Activated T-cell treated with anti-CD3 and anti-CD28 coated beads, Interleukin-2, amount 50 U/mL, for 4 hours (primary cell): ENCODE results near the gene RRP12. TPM values are rescaled to one million over a fixed set of nuclear protein-coding genes. Genes with fewer than 3 reads are reported as not detected.
"Not testable (repeated sequence)": the region's sequence is repeated elsewhere in the genome, so short reads cannot be mapped to it uniquely, and the experiment has no call there.

ENCODE experiments used
- ATAC-seq, 2 donors: fragments of 200-7000 bp; cut with Tn5 transposase; one replicate each; pipeline ENCODE4 v1.10.0; 2021
- DNase-seq: peaks from one replicate; pipeline ENCODE4 v3.0.0-alpha.2; 2020
- H3K27me3 Mint-ChIP-seq: one replicate; pipeline ENCODE4 v1.8.0; 2021; ENCODE audit warnings: low read depth, mixed read lengths
- H3K36me3 Mint-ChIP-seq: one replicate; pipeline ENCODE4 v1.8.0; 2022; ENCODE audit warnings: mixed read lengths; ENCODE audit not compliant: insufficient read depth
- H3K4me1 Mint-ChIP-seq: one replicate; pipeline ENCODE4 v1.8.0; 2021; ENCODE audit warnings: low read depth, mixed read lengths
- H3K4me3 Mint-ChIP-seq: one replicate; pipeline ENCODE4 v1.8.0; 2021; ENCODE audit warnings: mild to moderate bottlenecking, moderate library complexity, mixed read lengths
- H3K9me3 Mint-ChIP-seq: one replicate; pipeline ENCODE4 v1.8.0; 2021; ENCODE audit warnings: mixed read lengths
- total RNA-seq, 3 donors: library from RNA; stranded (reverse); gene quantifications; one replicate each; pipeline ENCODE4 v1.2.1, GENCODE V29; 2021

The RRP12 gene
- total RNA-seq, 3 donors from 2014 or later, result 218 to 222 (median 218) TPM

DNA sequence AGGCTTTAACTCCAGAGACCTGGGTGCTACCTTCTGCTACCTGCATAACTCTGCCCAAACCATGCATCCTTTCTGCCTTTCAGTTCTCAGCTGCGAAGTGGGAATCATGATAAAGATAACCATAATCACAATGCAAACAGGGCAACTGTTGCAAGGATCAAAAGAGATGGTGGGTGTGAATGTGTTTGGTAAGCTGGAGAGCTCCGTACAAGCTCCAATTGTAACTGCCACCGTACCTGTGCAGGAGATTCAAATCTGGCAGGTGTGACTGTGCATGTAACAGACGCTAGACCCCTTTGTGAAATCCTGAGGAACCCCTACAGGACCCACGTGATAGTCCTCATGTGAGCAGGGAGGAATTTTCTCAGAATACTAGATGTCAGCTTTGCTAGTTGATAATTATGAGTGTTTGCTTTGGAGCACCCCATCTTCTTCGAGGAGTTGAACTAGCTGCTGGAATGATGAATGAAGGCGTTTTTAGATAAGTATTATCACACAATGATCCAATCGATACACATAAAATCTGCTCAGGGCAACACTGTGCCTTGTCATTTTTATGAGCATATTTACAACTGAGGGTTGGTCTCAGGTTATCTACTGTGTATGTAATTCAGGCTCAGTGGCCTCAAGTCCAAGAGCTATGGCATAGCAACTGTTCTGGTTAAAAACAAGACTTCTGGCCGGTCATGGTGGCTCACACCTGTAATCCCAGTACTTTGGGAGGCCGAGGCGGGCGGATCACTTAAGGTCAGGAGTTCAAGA is 51.2 kb downstream of the RRP12 start:
- H3K4me1 Mint-ChIP-seq, result no peaks in the 10 kb centered on the region
- H3K9me3 Mint-ChIP-seq, result no peaks in the 10 kb centered on the region
- H3K36me3 Mint-ChIP-seq, result peaks cover 7% of the 10 kb centered on the region
- H3K4me3 Mint-ChIP-seq, result no peak overlapping the region
- no peaks in the 10 kb centered on the region for H3K27me3 Mint-ChIP-seq
- DNase-seq, result no peak
- no peak for ATAC-seq

DNA sequence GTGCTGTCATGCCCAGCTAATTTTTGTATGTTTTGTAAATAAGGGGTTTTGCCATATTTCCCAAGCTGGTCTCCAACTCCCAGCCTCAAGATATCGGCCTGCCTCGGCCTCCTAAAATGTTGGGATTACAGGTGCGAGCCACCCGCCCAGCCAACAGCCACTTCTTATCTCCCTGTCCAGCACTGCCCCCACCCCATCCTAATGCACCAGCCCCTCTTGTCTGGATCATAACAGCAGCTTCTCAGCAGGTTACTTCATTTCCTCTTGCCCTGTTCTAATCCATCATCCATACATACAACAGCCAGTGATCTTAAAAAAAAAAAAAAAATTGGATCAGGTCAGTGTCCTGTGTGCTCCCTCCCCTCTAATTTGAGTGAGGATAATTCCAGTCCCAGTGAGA is 53.8 kb downstream of the RRP12 start:
- Mint-ChIP-seq H3K9me3 (no peaks in the 10 kb centered on the region), H3K36me3 (peaks cover 7% of the 10 kb centered on the region), H3K4me1 (no peaks in the 10 kb centered on the region), H3K4me3 (no peak overlapping the region), H3K27me3 (peaks cover 7% of the 10 kb centered on the region)
- ATAC-seq (no peak), DNase-seq (no peak)

DNA sequence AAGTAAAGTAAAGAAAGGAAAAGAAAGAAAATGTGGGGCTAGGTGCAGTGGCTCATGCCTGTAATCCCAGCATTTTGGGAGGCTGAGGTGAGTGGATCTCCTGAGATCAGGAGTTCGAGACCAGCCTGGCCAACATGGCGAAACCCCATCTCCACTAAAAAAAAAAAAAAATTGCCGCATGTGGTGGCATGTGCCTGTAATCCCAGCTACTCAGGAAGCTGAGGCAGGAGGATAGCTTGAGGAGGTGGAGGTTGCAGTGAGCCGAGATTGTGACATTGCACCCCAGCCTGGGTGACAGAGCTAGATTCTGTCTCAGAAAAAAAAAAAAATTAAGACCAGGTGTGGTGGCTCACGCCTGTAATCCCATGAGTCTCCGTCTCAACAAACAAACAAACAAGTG is 57.5 kb downstream of the RRP12 start:
- not testable (repeated sequence) for H3K36me3 Mint-ChIP-seq, ATAC-seq, H3K27me3 Mint-ChIP-seq, H3K4me3 Mint-ChIP-seq, H3K9me3 Mint-ChIP-seq, DNase-seq, H3K4me1 Mint-ChIP-seq

DNA sequence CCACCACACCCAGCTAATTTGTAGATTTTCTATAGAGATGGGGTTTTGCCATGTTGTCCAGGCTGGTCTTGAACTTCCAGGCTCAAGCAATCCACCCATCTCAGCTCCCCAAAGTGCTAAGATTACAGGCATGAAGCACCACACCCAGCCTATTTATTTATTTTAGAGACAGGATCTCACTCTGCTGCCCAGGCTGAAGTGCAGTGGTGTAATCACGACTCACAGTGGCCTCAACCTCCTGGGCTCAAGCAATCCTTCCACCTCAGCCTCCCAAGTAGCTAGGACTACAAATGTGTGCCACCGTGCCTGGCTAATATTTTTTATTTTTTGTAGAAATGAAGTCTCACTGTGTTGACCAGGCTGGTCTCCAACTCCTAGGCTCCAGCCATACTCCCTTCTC is 59.7 kb downstream of the RRP12 start:
- H3K27me3 Mint-ChIP-seq, result peaks cover 7% of the 10 kb centered on the region
- H3K36me3 Mint-ChIP-seq, result no peaks in the 10 kb centered on the region
- no peaks in the 10 kb centered on the region for H3K4me1 Mint-ChIP-seq
- DNase-seq (no peak), ATAC-seq (no peak)
- H3K4me3 Mint-ChIP-seq, result no peak overlapping the region
- H3K9me3 Mint-ChIP-seq, result no peaks in the 10 kb centered on the region

DNA sequence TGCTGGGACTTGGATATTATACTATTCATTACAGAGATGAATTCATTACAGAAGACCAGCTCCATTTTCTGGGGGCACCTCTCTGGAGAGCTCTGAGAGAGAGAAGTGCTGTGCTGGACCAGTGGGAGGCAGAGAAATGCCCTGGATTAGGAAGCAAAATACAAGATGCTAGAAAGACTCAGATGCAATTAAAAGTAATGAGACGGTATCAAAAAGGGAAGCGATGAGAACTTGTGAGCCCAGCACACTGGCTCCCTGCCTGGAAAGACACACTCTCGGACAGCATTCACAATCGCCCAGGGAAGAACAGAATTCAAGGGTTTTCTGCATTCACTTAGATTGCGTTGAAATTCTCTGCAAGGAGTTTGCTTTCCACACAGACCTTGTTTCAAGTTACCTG is 63.1 kb downstream of the RRP12 start:
- Mint-ChIP-seq H3K27me3 (peaks cover 4% of the 10 kb centered on the region), H3K36me3 (peaks cover 3% of the 10 kb centered on the region), H3K9me3 (no peaks in the 10 kb centered on the region), H3K4me1 (peaks cover 10% of the 10 kb centered on the region), H3K4me3 (no peak overlapping the region)
- no peak for DNase-seq
- ATAC-seq, result no peak

DNA sequence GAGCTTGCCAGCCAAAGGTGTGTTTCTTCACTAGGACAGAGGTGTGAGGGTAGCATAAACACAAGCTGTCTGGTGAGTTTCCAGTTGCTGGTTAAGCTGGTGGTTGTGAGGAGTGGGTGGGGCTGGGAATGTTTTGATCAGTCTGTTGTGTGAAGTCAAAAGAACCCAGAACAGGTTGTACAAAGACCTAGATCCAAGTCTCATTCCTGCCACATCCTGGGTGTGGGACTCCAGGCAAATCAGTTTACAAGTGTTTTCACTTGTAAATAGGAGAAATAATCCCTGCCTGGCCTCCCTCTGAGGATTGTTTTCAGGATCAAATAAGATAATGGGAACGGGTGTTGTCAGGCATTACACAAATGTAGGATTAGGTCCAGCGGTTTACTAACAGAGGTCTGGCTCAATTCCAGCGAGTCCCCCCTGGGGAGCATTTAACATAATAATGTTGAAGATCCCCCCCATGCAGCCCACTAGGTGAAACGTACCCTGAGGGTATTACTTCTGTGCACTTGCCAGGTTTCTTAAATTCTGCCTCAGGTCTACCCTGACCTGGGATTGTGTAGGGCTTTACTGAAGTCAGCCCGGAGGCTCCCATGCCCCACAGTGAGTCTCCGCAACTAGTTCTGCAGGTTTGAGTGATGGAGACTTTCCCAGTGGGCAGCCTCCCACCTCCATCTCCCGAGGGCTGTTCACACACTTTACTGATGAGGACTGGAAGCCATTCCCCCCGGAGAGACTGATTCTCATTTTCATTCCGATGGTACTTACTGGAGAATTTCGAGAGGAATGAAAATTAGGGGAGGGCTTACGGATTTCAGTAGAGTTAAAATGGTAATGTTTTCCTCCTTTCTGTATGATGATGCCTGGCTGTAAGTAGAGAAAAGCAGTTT is 64.0 kb downstream of the RRP12 start:
- ATAC-seq (no peak), DNase-seq (no peak)
- H3K36me3 Mint-ChIP-seq, result peaks cover 3% of the 10 kb centered on the region
- peaks cover 19% of the 10 kb centered on the region for H3K4me1 Mint-ChIP-seq
- no peaks in the 10 kb centered on the region for H3K9me3 Mint-ChIP-seq
- no peaks in the 10 kb centered on the region for H3K27me3 Mint-ChIP-seq
- no peak overlapping the region for H3K4me3 Mint-ChIP-seq

DNA sequence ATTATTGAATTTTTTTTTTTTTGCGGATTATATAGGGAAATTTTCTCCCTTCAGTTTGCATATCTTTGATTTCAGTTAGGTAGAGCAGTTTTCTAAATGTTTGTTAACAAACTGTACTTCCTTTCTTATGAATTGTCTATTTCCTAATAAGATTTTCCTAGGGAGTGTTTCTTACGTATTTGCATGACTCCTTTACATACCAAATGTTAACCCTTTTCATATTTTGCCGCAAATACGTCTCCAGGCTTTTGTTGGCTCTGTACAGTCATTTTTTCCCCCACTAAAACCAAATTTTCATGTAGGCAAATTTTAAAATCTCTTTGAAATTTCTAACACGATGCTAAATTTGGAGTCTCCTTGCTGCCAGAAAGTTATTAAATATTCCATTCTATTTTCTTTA is 64.7 kb downstream of the RRP12 start:
- Mint-ChIP-seq H3K9me3 (no peaks in the 10 kb centered on the region), H3K27me3 (no peaks in the 10 kb centered on the region), H3K4me3 (no peak overlapping the region), H3K36me3 (peaks cover 3% of the 10 kb centered on the region), H3K4me1 (peaks cover 24% of the 10 kb centered on the region)
- DNase-seq (no peak), ATAC-seq (no peak)

DNA sequence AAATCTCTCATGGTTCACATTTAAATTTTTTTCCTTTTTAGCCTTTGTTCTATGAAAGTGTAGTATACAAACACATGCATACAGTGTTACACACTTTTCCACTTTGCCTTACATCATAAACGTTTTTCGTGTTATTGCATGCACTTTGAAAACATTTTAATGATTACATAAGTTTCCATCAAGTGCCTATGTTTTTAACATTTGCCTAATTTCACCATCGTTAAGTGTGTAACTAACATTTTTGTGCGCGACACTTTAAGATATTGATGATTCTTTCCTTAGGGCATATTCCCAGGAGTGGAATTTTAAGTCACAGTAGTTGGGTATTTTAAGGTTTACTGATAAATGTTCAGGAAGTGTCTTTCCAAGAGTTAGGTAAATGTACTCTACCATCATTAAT is 65.1 kb downstream of the RRP12 start:
- ATAC-seq (no peak), DNase-seq (no peak)
- Mint-ChIP-seq H3K27me3 (no peaks in the 10 kb centered on the region), H3K36me3 (peaks cover 6% of the 10 kb centered on the region), H3K4me1 (peaks cover 28% of the 10 kb centered on the region), H3K9me3 (no peaks in the 10 kb centered on the region), H3K4me3 (peak overlapping the region; percentile 61)

DNA sequence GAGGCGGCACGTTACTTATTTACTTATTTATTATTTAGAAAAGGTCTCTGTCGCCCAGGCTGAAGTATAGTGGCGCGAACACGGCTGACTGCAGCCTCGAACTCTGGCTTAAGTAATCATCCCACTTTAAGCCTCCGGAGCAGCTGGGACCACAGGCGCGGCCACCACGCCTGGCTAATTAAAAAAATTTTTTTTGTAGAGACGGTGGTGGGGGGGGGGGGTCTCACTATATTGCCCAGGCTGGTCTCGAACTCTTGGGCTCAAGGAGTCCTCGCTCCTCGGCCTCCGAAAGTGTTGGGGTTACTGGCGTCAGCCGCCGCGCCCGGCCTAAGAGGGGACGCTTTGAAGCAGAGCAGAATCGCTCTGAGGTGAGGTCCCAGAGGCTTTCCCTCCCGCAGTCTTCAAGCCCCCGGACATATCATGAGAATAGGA is 65.9 kb downstream of the RRP12 start:
- Mint-ChIP-seq H3K36me3 (peaks cover 6% of the 10 kb centered on the region), H3K9me3 (no peaks in the 10 kb centered on the region), H3K4me3 (peak overlapping the region; percentile 61), H3K27me3 (no peaks in the 10 kb centered on the region), H3K4me1 (peaks cover 33% of the 10 kb centered on the region)
- ATAC-seq (no peak), DNase-seq (no peak)

DNA sequence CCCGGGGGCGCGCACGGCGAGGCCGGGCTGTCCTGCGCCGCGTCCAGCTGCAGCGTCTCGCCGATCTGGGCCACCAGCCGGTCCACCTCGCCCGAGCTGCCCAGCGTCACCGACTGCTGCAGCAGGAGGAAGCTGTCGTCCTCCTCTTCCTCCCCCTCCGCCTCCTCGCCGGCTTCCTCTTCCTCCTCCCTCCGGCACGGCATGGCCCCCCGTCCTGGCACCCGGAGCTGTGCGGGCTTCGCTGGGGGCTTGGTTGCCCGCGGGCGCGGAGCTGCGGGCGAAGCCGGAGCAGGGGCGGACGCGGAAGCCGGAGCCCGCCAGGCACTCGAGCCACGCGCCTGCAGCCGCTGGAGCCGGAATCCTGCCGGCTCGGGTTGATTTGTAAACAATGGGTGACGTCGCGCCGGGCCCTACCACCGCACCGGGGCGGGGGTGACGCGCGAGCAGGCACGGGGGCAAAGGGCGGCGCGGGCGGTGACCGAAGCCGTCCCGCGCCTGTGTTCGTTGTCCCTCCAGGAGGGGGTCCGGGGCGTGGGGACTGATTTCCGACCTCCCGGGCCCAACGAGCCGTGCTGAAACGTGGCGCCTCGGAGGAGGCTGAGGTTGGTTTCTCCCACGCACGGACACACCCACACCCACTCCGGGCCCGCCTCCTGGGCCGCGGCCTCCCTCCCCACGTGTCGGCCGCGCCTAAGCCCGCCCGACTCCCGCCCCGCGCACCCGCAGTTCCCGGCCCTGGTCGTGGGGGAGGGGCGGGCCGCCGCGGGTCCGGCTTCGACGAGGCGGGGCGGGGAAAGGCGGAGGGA is 66.6 kb downstream of the RRP12 start, which contains the start of gene FRAT2:
FRAT2 (minus strand) TSS at position 360 of the 806 bp plus-strand sequence; CDS start at position 203, 157 bp downstream.
- peak; percentile 83 for DNase-seq
- Mint-ChIP-seq H3K27me3 (no peaks in the 10 kb centered on the region), H3K9me3 (no peaks in the 10 kb centered on the region), H3K4me3 (peak within 1 kb of the TSS; percentile 89), H3K36me3 (peaks cover 8% of the 10 kb centered on the region), H3K4me1 (peaks cover 37% of the 10 kb centered on the region)
- ATAC-seq, result peak; percentile 80 to 82

DNA sequence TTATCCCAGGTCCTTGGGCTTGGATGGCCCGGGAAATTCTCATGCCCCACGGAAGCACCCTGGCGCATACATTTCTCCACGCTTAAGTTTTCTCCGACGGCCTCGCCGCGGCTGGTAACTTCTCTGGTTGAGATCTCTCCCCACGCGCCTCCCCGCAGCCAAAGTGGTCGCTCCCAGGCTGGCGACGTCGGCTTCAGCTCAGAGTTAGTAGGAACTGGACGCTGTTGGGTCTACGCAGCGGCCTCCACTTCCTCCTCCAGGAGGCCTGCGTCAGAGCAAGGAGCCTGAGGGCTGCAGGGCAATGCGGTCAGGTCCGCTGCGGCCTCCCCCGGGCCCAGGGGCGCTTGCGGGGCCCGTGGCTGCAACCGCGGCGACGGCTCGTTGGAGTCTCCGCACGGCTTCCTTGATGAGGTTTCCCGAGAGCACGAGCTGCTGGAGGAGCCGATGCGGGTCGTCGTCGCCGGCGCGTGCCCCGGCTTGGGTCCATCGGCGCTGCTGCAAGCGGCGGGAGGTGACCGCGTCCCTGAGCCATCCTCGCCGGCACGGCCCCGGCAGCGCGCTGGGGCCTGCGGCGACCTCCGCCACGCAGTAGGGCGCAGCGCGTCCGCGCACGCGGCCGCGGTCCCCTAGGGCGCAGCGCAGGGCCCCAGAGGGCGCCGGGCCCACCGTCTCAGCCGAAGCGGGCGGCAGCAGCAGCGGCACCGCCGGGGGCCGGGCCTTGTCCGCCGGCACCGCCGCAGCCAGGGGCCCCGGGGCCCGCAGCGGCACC is 67.4 kb downstream of the RRP12 start:
- H3K27me3 Mint-ChIP-seq, result no peaks in the 10 kb centered on the region
- H3K4me1 Mint-ChIP-seq, result peaks cover 43% of the 10 kb centered on the region
- no peaks in the 10 kb centered on the region for H3K9me3 Mint-ChIP-seq
- peaks cover 11% of the 10 kb centered on the region for H3K36me3 Mint-ChIP-seq
- DNase-seq (peak; percentile 10), ATAC-seq (peak; percentile 39 to 47)
- peak overlapping the region; percentile 89 for H3K4me3 Mint-ChIP-seq

DNA sequence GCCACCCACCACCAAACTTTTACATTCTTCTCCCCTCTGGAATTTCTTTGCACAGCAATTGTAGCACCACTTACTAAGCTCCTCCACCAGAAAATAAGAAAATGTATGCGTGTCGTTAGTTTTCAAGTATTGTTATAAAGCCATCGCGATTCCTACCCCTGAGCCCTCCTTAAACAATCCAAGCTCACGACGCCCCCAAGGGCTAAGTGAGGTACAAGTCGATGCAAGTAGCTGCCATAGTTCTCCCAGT is 67.9 kb downstream of the RRP12 start:
- peak in 1 of 2 donors; percentile 3 for ATAC-seq

DNA sequence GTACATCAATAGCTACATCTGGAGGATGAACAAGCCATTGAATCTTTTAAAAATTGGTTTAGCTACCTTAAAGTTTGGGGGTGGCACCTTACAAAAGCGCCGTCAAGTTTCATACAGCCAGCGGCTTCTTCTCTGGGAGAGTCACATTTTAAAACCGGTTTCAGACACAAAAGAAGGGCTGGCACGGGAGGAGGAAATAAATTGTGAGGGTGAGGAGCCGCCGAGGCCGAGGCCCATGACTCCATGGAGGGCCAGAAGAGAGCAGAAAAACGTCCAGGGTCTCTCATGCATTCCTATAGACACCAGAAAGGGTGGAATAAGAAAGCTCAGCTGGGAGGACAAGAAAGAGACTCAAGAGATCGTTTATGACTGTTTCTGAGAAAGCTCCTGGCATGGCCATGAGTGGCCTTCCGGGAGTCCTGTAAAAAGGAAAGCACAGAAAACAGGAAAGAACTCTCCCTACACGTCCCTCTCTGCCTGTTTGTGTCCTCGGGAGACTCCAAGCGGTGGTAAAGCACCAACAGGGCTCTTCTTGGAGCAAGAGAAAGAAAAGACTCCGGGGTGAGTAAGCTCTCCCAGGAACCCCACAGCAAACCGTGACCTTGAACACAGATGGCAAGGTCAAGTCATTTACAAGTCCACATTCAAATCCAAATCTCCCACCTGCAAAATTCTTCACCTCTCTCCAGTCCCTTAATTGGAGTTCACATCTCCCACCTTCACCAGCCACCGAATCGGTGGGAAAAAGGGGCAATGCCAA is 68.4 kb downstream of the RRP12 start:
- no peaks in the 10 kb centered on the region for H3K27me3 Mint-ChIP-seq
- ATAC-seq, result no peak
- H3K4me3 Mint-ChIP-seq, result peak overlapping the region; percentile 89
- H3K4me1 Mint-ChIP-seq, result peaks cover 51% of the 10 kb centered on the region
- no peak for DNase-seq
- H3K9me3 Mint-ChIP-seq, result no peaks in the 10 kb centered on the region
- H3K36me3 Mint-ChIP-seq, result peaks cover 16% of the 10 kb centered on the region

More for the DNA sequence above, 67.9 kb downstream of the RRP12 start:
- no peaks in the 10 kb centered on the region for H3K27me3 Mint-ChIP-seq
- H3K36me3 Mint-ChIP-seq, result peaks cover 13% of the 10 kb centered on the region
- peaks cover 47% of the 10 kb centered on the region for H3K4me1 Mint-ChIP-seq
- no peak for DNase-seq
- H3K9me3 Mint-ChIP-seq, result no peaks in the 10 kb centered on the region
- peak overlapping the region; percentile 89 for H3K4me3 Mint-ChIP-seq
